ENCODE measurements around the gene GNPTAB. TPM values are rescaled to one million over a fixed set of nuclear protein-coding genes. Genes with fewer than 3 reads are reported as not detected.
"Not testable (repeated sequence)": the region's sequence is repeated elsewhere in the genome, so short reads cannot be mapped to it uniquely, and the experiment has no call there.

The GNPTAB gene
- polyA plus RNA-seq (2013, experiment 1 of 2; ENCODE audit: insufficient read length): 22.0 TPM
- 21.7 TPM for polyA plus RNA-seq (2013, experiment 2 of 2; ENCODE audit: insufficient read length)

- peak; percentile 93 for DNase-seq
These were observed at the start of gene GNPTAB for GRCh38 chr12:101830367-101831325. Gene GNPTAB, minus strand, starts transcription at chr12:101830959. Its CDS starts 284 bp downstream, at chr12:101830675.

- DNase-seq: no peak
These were observed 47.6 kb upstream of the GNPTAB start for GRCh38 chr12:101878243-101878821.

GRCh38 chr12:101877806-101878242, 47.1 kb upstream of the GNPTAB start:
- peak; percentile 17 for DNase-seq

- DNase-seq: peak; percentile 90
These were observed 46.4 kb upstream of the GNPTAB start, which contains the start of gene DRAM1 for GRCh38 chr12:101876861-101877805. Gene DRAM1, plus strand, starts transcription at chr12:101877580. Its CDS starts 210 bp downstream, at chr12:101877790.

GRCh38 chr12:101876322-101876860, 45.6 kb upstream of the GNPTAB start:
- no peak for DNase-seq

- no peak for DNase-seq
These were observed 44.4 kb upstream of the GNPTAB start for GRCh38 chr12:101875162-101875561.

- no peak for DNase-seq
These were observed 40.2 kb upstream of the GNPTAB start for GRCh38 chr12:101870925-101871324.

GRCh38 chr12:101867619-101868018, 36.9 kb upstream of the GNPTAB start:
- not testable (repeated sequence) for DNase-seq

GRCh38 chr12:101866615-101867373, 36.0 kb upstream of the GNPTAB start:
- no peak for DNase-seq

GRCh38 chr12:101863981-101864380, 33.2 kb upstream of the GNPTAB start:
- DNase-seq: peak; percentile 34

GRCh38 chr12:101862245-101862644, 31.5 kb upstream of the GNPTAB start:
- peak; percentile 17 for DNase-seq

- DNase-seq: not testable (repeated sequence)
These were observed 30.9 kb upstream of the GNPTAB start for GRCh38 chr12:101861688-101862087.

GRCh38 chr12:101859664-101860607, 29.2 kb upstream of the GNPTAB start:
- peak; percentile 72 for DNase-seq

GRCh38 chr12:101858361-101858760, 27.6 kb upstream of the GNPTAB start:
- no peak for DNase-seq

GRCh38 chr12:101857043-101857558, 26.3 kb upstream of the GNPTAB start:
- peak; percentile 96 for DNase-seq

- not testable (repeated sequence) for DNase-seq
These were observed 25.9 kb upstream of the GNPTAB start for GRCh38 chr12:101856614-101857013.

- no peak for DNase-seq
These were observed 25.2 kb upstream of the GNPTAB start for GRCh38 chr12:101855976-101856375.

- peak; percentile 69 for DNase-seq
These were observed 24.7 kb upstream of the GNPTAB start for GRCh38 chr12:101855364-101855884.

- no peak for DNase-seq
These were observed 24.0 kb upstream of the GNPTAB start for GRCh38 chr12:101854747-101855146.
